Sigmoid colon (tissue), 4 donors: Measurements from ENCODE around the gene CLGN.

Source experiments
- EP300 ChIP-seq, 4 donors: sonication (generic); formaldehyde crosslinking; IDR thresholded peaks; one replicate each; pipeline ENCODE4 v1.6.1; 2017; ENCODE audit warnings: antibody characterized with exemption in 4 of 4
- TF ChIP-seq, protein P1 (sequence below), 4 experiments: fragments of 450-650 bp in 3 of 4; fragments of 200-600 bp in 1 of 4; IDR thresholded peaks; one replicate each; pipeline ENCODE4 v1.5.1; 2016 to 2019; ENCODE audit warnings: antibody characterized with exemption in 4 of 4, mild to moderate bottlenecking in 3 of 4, moderate library complexity in 2 of 4

DNA sequence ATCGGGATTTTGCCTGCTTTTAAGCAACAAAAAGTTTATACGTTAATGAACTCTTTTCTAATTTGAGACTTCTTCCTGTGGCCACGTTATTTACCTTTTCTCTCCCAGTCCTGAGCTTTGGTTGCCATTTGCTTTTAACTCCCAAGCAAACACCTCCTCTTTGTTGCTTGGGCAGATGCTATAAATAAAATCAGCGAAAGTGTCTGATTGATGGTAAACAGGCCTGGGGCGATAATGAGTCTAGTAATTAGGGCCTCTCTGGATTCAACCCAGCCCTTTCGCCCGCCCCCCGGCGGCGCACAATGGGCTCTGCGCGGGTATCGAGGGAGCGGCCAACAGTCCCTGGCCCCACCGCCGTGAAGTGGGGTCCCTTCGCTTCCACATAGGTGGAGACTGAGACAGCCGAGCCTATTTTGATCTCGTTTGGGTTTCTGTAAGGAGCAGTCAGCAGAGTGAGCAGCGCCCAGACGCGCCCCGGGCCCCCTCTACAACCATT is 790 bp downstream of the CLGN start:
- TF ChIP-seq, protein P1, sequence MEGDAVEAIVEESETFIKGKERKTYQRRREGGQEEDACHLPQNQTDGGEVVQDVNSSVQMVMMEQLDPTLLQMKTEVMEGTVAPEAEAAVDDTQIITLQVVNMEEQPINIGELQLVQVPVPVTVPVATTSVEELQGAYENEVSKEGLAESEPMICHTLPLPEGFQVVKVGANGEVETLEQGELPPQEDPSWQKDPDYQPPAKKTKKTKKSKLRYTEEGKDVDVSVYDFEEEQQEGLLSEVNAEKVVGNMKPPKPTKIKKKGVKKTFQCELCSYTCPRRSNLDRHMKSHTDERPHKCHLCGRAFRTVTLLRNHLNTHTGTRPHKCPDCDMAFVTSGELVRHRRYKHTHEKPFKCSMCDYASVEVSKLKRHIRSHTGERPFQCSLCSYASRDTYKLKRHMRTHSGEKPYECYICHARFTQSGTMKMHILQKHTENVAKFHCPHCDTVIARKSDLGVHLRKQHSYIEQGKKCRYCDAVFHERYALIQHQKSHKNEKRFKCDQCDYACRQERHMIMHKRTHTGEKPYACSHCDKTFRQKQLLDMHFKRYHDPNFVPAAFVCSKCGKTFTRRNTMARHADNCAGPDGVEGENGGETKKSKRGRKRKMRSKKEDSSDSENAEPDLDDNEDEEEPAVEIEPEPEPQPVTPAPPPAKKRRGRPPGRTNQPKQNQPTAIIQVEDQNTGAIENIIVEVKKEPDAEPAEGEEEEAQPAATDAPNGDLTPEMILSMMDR (IDR thresholded peaks at IDR 0.05): no peak
- TF ChIP-seq EP300 (IDR thresholded peaks at IDR 0.05): no peak
